ENCODE data around the gene JUP. TPM values are rescaled to one million over a fixed set of nuclear protein-coding genes. Genes with fewer than 3 reads are reported as not detected.

Gene JUP
- total RNA-seq, 1 donor from 2014 or later: 749 TPM

GRCh38 chr17:41762841-41763240, 23.7 kb downstream of the JUP start:
- no peak for DNase-seq (ENCODE audit: low read depth)
- H3K36me3 ChIP-seq (ENCODE audit: control insufficient read depth, insufficient read depth, low read length): peaks cover 7% of the 10 kb centered on the region
- H3K27me3 ChIP-seq (ENCODE audit: control insufficient read depth, insufficient read depth, low read length): no peaks in the 10 kb centered on the region
- TF ChIP-seq CTCF (IDR thresholded peaks at IDR 0.05; ENCODE audit: insufficient read depth, low read length, poor library complexity, severe bottlenecking): no peak
- H3K4me3 ChIP-seq (ENCODE audit: low read depth, low read length): no peak overlapping the region

- Histone ChIP-seq H3K36me3 (ENCODE audit: control insufficient read depth, insufficient read depth, low read length) (peaks cover 8% of the 10 kb centered on the region), H3K4me3 (ENCODE audit: low read depth, low read length) (no peak overlapping the region), H3K27me3 (ENCODE audit: control insufficient read depth, insufficient read depth, low read length) (no peaks in the 10 kb centered on the region)
- TF ChIP-seq CTCF (IDR thresholded peaks at IDR 0.05; ENCODE audit: insufficient read depth, low read length, poor library complexity, severe bottlenecking): no peak
- no peak for DNase-seq (ENCODE audit: low read depth)
Measured at GRCh38 chr17:41762391-41762790, 24.1 kb downstream of the JUP start.

- no peak for DNase-seq (ENCODE audit: low read depth)
- Histone ChIP-seq H3K4me3 (ENCODE audit: low read depth, low read length) (no peak overlapping the region), H3K27me3 (ENCODE audit: control insufficient read depth, insufficient read depth, low read length) (no peaks in the 10 kb centered on the region), H3K36me3 (ENCODE audit: control insufficient read depth, insufficient read depth, low read length) (peaks cover 9% of the 10 kb centered on the region)
- no peak for TF ChIP-seq CTCF (IDR thresholded peaks at IDR 0.05; ENCODE audit: insufficient read depth, low read length, poor library complexity, severe bottlenecking)
Measured at GRCh38 chr17:41760878-41761277, 25.6 kb downstream of the JUP start.

- TF ChIP-seq CTCF (IDR thresholded peaks at IDR 0.05; ENCODE audit: insufficient read depth, low read length, poor library complexity, severe bottlenecking): no peak
- Histone ChIP-seq H3K36me3 (ENCODE audit: control insufficient read depth, insufficient read depth, low read length) (peaks cover 10% of the 10 kb centered on the region), H3K27me3 (ENCODE audit: control insufficient read depth, insufficient read depth, low read length) (no peaks in the 10 kb centered on the region), H3K4me3 (ENCODE audit: low read depth, low read length) (no peak overlapping the region)
- DNase-seq (ENCODE audit: low read depth): no peak
Measured at GRCh38 chr17:41758601-41759000, 27.9 kb downstream of the JUP start.

- H3K27me3 ChIP-seq (ENCODE audit: control insufficient read depth, insufficient read depth, low read length): no peaks in the 10 kb centered on the region
- H3K36me3 ChIP-seq (ENCODE audit: control insufficient read depth, insufficient read depth, low read length): peaks cover 7% of the 10 kb centered on the region
- DNase-seq (ENCODE audit: low read depth): no peak
- no peak overlapping the region for H3K4me3 ChIP-seq (ENCODE audit: low read depth, low read length)
- TF ChIP-seq CTCF (IDR thresholded peaks at IDR 0.05; ENCODE audit: insufficient read depth, low read length, poor library complexity, severe bottlenecking): no peak
Measured at GRCh38 chr17:41754066-41754465, 32.4 kb downstream of the JUP start.

- Histone ChIP-seq H3K36me3 (ENCODE audit: control insufficient read depth, insufficient read depth, low read length) (peaks cover 4% of the 10 kb centered on the region), H3K4me3 (ENCODE audit: low read depth, low read length) (no peak overlapping the region), H3K27me3 (ENCODE audit: control insufficient read depth, insufficient read depth, low read length) (no peaks in the 10 kb centered on the region)
- no peak for TF ChIP-seq CTCF (IDR thresholded peaks at IDR 0.05; ENCODE audit: insufficient read depth, low read length, poor library complexity, severe bottlenecking)
- no peak for DNase-seq (ENCODE audit: low read depth)
Measured at GRCh38 chr17:41751288-41751687, 35.2 kb downstream of the JUP start.

Measured in kidney epithelial cell (primary cell).